Fibroblast of lung (primary cell): ENCODE results near the gene FGGY.

Source experiments
- EZH2 ChIP-seq: IDR thresholded peaks from 2 replicates; pipeline ENCODE4 v1.5.1; 2012; ENCODE audit warnings: low read length, control low read depth, mild to moderate bottlenecking; ENCODE audit errors: missing control alignments
- TF ChIP-seq, protein P1 (sequence below), 2 donors: IDR thresholded peaks in 1 of 2; conservative IDR thresholded peaks in 1 of 2; 1 replicate in 1 of 2; 2 replicates in 1 of 2; pipeline ENCODE4 v1.5.1; 2011 to 2012; ENCODE audit warnings: low read length in 2 of 2, control low read depth in 1 of 2, inconsistent platforms in 1 of 2, low read depth in 1 of 2, mild to moderate bottlenecking in 1 of 2

- TF ChIP-seq, protein P1, sequence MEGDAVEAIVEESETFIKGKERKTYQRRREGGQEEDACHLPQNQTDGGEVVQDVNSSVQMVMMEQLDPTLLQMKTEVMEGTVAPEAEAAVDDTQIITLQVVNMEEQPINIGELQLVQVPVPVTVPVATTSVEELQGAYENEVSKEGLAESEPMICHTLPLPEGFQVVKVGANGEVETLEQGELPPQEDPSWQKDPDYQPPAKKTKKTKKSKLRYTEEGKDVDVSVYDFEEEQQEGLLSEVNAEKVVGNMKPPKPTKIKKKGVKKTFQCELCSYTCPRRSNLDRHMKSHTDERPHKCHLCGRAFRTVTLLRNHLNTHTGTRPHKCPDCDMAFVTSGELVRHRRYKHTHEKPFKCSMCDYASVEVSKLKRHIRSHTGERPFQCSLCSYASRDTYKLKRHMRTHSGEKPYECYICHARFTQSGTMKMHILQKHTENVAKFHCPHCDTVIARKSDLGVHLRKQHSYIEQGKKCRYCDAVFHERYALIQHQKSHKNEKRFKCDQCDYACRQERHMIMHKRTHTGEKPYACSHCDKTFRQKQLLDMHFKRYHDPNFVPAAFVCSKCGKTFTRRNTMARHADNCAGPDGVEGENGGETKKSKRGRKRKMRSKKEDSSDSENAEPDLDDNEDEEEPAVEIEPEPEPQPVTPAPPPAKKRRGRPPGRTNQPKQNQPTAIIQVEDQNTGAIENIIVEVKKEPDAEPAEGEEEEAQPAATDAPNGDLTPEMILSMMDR (conservative IDR thresholded peaks at IDR 0.05 in 1 of 2, IDR thresholded peaks at IDR 0.05 in 1 of 2; ENCODE audit: low read depth in 1 of 2, low read length in 2 of 2), result no peak
- no peak for TF ChIP-seq EZH2
Measured at GRCh38 chr1:59565611-59566410, 268.9 kb downstream of the FGGY start.
